Measurements from ENCODE around the gene TNXB.
"Not testable (repeated sequence)": the region's sequence is repeated elsewhere in the genome, so short reads cannot be mapped to it uniquely, and the experiment has no call there.

GRCh38 chr6:32013738-32014137 is 95.4 kb downstream of the TNXB start:
- TF ChIP-seq POLR2A (IDR thresholded peaks at IDR 0.05; ENCODE audit: low read length); GATA1 (IDR thresholded peaks at IDR 0.05; ENCODE audit: low read depth, low read length): not testable (repeated sequence)

Measured in erythroblast (primary cell).